H9 (cell line): ENCODE data around the gene ZNF821. TPM values are rescaled to one million over a fixed set of nuclear protein-coding genes. Genes with fewer than 3 reads are reported as not detected.

ENCODE experiments used
- DNase-seq: peaks from one replicate; pipeline ENCODE4 v3.0.0-alpha.2; 2017
- H2AFZ ChIP-seq: one replicate; pipeline ENCODE4 v1.6.1; 2013; ENCODE audit warnings: mild to moderate bottlenecking, low read length, control low read depth, moderate library complexity
- H2AK5ac ChIP-seq: 2 replicates; pipeline ENCODE4 v1.6.1; 2013; ENCODE audit warnings: low read length, control low read depth, mixed read lengths; ENCODE audit not compliant: insufficient read length
- H2BK120ac ChIP-seq: one replicate; pipeline ENCODE4 v1.6.1; 2013; ENCODE audit warnings: low read depth, mild to moderate bottlenecking, low read length, control low read depth, inconsistent platforms; ENCODE audit not compliant: poor library complexity, severe bottlenecking
- H2BK12ac ChIP-seq: 2 replicates; pipeline ENCODE4 v1.6.1; 2013; ENCODE audit warnings: low read length, control low read depth, mixed read lengths, low read depth; ENCODE audit not compliant: insufficient read length
- H2BK15ac ChIP-seq: 2 replicates; pipeline ENCODE4 v1.6.1; 2013; ENCODE audit warnings: low read depth, low read length, control low read depth
- H2BK20ac ChIP-seq: one replicate; pipeline ENCODE4 v1.6.1; 2013; ENCODE audit warnings: low read depth, mild to moderate bottlenecking, low read length, control low read depth, inconsistent platforms; ENCODE audit not compliant: poor library complexity, severe bottlenecking
- H2BK5ac ChIP-seq: 2 replicates; pipeline ENCODE4 v1.6.1; 2013; ENCODE audit warnings: low read length, control low read depth, mixed read lengths; ENCODE audit not compliant: insufficient read length
- H3K14ac ChIP-seq: 2 replicates; pipeline ENCODE4 v1.6.1; 2013; ENCODE audit warnings: low read length, control low read depth; ENCODE audit not compliant: insufficient read depth
- H3K18ac ChIP-seq: 2 replicates; pipeline ENCODE4 v1.6.1; 2013; ENCODE audit warnings: low read depth, mild to moderate bottlenecking, mixed read lengths, low read length, control low read depth; ENCODE audit not compliant: insufficient read length
- H3K23ac ChIP-seq: 2 replicates; pipeline ENCODE4 v1.6.1; 2013; ENCODE audit warnings: low read length, control low read depth, mixed read lengths, low read depth; ENCODE audit not compliant: insufficient read length
- H3K23me2 ChIP-seq: 2 replicates; pipeline ENCODE4 v1.6.1; 2013; ENCODE audit warnings: low read depth, mild to moderate bottlenecking, mixed read lengths, low read length, control low read depth; ENCODE audit not compliant: insufficient read length, poor library complexity, severe bottlenecking
- H3K27ac ChIP-seq: 2 replicates; pipeline ENCODE4 v1.5.1; 2013; ENCODE audit warnings: low read length, control low read depth, mixed read lengths, low read depth; ENCODE audit not compliant: insufficient read length
- H3K27me3 ChIP-seq: 2 replicates; pipeline ENCODE4 v1.6.1; 2013; ENCODE audit warnings: low read length, control low read depth, inconsistent platforms; ENCODE audit not compliant: insufficient read depth
- H3K4ac ChIP-seq: 2 replicates; pipeline ENCODE4 v1.6.1; 2013; ENCODE audit warnings: low read depth, mild to moderate bottlenecking, control low read depth, inconsistent platforms, low read length, moderate library complexity
- H3K4me1 ChIP-seq: 2 replicates; pipeline ENCODE4 v1.6.1; 2013; ENCODE audit warnings: low read length, control low read depth, inconsistent platforms; ENCODE audit not compliant: insufficient read depth
- H3K4me2 ChIP-seq: 2 replicates; pipeline ENCODE4 v1.6.1; 2013; ENCODE audit warnings: low read length, control low read depth, mixed read lengths; ENCODE audit not compliant: insufficient read length, insufficient read depth
- H3K56ac ChIP-seq: 2 replicates; pipeline ENCODE4 v1.6.1; 2013; ENCODE audit warnings: low read depth, mild to moderate bottlenecking, mixed read lengths, low read length, control low read depth; ENCODE audit not compliant: insufficient read length
- H3K79me1 ChIP-seq: 2 replicates; pipeline ENCODE4 v1.6.1; 2013; ENCODE audit warnings: low read depth, mild to moderate bottlenecking, moderate library complexity, low read length, control low read depth, inconsistent platforms; ENCODE audit not compliant: insufficient read depth, poor library complexity, severe bottlenecking
- H3K79me2 ChIP-seq: 2 replicates; pipeline ENCODE4 v1.6.1; 2013; ENCODE audit warnings: low read length, control low read depth, inconsistent platforms; ENCODE audit not compliant: insufficient read depth
- H3K9ac ChIP-seq: 2 replicates; pipeline ENCODE4 v1.6.1; 2013; ENCODE audit warnings: low read length, control low read depth, mixed read lengths; ENCODE audit not compliant: insufficient read length; ENCODE audit errors: extremely low read depth
- H3K9me3 ChIP-seq: one replicate; pipeline ENCODE4 v1.6.1; 2013; ENCODE audit warnings: low read depth, low read length, inconsistent platforms; ENCODE audit not compliant: control insufficient read depth
- H3T11ph ChIP-seq: one replicate; pipeline ENCODE4 v1.6.1; 2013; ENCODE audit warnings: mild to moderate bottlenecking, low read length, control low read depth, inconsistent platforms
- H4K20me1 ChIP-seq: one replicate; pipeline ENCODE4 v1.6.1; 2013; ENCODE audit not compliant: control insufficient read depth, insufficient read length, insufficient read depth
- H4K5ac ChIP-seq: 2 replicates; pipeline ENCODE4 v1.6.1; 2013; ENCODE audit warnings: low read depth, mild to moderate bottlenecking, mixed read lengths, low read length, control low read depth; ENCODE audit not compliant: insufficient read length
- H4K8ac ChIP-seq: replicated peaks from 2 replicates; pipeline ENCODE4 v1.6.1; 2013; ENCODE audit warnings: low read length, control low read depth, mixed read lengths, low read depth; ENCODE audit not compliant: insufficient read length
- H4K91ac ChIP-seq: 2 replicates; pipeline ENCODE4 v1.6.1; 2013; ENCODE audit warnings: low read depth, mild to moderate bottlenecking, moderate library complexity, mixed read lengths, low read length, control low read depth; ENCODE audit not compliant: insufficient read length
- H3K27ac Mint-ChIP-seq, 3 experiments: 2 replicates in 2 of 3; 3 replicates in 1 of 3; pipeline ENCODE4 v1.8.0; 2020 to 2021; ENCODE audit warnings: mixed read lengths in 3 of 3, mild to moderate bottlenecking in 1 of 3, moderate library complexity in 1 of 3
- H3K27me3 Mint-ChIP-seq: 2 replicates; pipeline ENCODE4 v1.8.0; 2021; ENCODE audit warnings: low read depth, mild to moderate bottlenecking, moderate library complexity, mixed read lengths
- H3K36me3 Mint-ChIP-seq, 3 experiments: 2 replicates in 2 of 3; 3 replicates in 1 of 3; pipeline ENCODE4 v1.8.0; 2020 to 2021; ENCODE audit warnings: low read depth in 3 of 3, mixed read lengths in 3 of 3; ENCODE audit not compliant: insufficient read depth in 1 of 3
- H3K4me1 Mint-ChIP-seq, 2 experiments: 2 replicates each; pipeline ENCODE4 v1.8.0; 2020; ENCODE audit warnings: mixed read lengths in 2 of 2
- H3K4me3 Mint-ChIP-seq, 2 experiments: 2 replicates in 1 of 2; 3 replicates in 1 of 2; pipeline ENCODE4 v1.8.0; 2020 to 2021; ENCODE audit warnings: mild to moderate bottlenecking in 2 of 2, mixed read lengths in 2 of 2, moderate library complexity in 1 of 2
- H3K9me3 Mint-ChIP-seq, 2 experiments: 2 replicates in 1 of 2; 3 replicates in 1 of 2; pipeline ENCODE4 v1.8.0; 2020; ENCODE audit warnings: mild to moderate bottlenecking in 2 of 2, mixed read lengths in 2 of 2, moderate library complexity in 1 of 2
- WGBS: extraction: QIAGEN DNeasy Blood & Tissue Kit; methylation state at CpG from one replicate; pipeline ENCODE4 v1.1.7; 2013; ENCODE audit warnings: missing lambda C conversion rate, low lambda C conversion rate, mixed read lengths; ENCODE audit not compliant: insufficient read length; ENCODE audit errors: extremely low coverage; 5-methylcytosine and 5-hydroxymethylcytosine counted together
- total RNA-seq: library from RNA; stranded (reverse); gene quantifications from 2 replicates; pipeline ENCODE4 v1.2.1, GENCODE V29; 2021
- TF ChIP-seq, protein P1 (sequence below): fragments of 200-600 bp; sonication (generic); conservative IDR thresholded peaks from 3 replicates; pipeline ENCODE4 v1.8.0; 2021; ENCODE audit warnings: antibody characterized with exemption, mild to moderate bottlenecking

The ZNF821 gene
- total RNA-seq, 1 experiment from 2014 or later: 12.5 TPM

DNA sequence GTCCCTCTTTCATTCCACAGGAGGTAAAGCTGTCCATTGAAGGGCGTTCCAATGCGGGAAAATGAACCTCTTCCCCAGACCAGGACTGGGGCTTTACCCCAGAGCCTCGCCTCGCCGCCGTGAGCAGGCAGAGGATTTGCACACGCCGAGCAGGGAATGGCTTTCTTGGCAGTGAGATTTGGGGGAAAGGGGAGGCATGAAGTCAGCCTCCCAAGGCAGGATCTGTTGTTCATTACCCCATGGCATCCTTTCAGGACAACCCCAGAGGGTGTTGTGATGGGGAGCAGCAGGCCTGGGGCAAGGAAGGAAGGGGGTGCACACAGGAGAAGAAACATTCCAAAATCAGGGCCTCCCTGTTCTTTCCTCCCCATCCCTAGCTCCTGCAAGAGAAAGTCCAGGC is 32.2 kb downstream of the ZNF821 start:
- Histone ChIP-seq H3T11ph (no peak overlapping the region), H3K9me3 (no peaks in the 10 kb centered on the region), H2AK5ac (no peak overlapping the region), H2BK5ac (no peak overlapping the region), H3K79me1 (no peaks in the 10 kb centered on the region), H3K9ac (no peak overlapping the region), H4K5ac (no peak overlapping the region), H3K79me2 (peaks cover 5% of the 10 kb centered on the region; the same call in 1 of the 2 replicates), H2BK15ac (no peak overlapping the region), H3K23ac (no peak overlapping the region), H2AFZ (no peak overlapping the region), H2BK120ac (no peak overlapping the region), H3K27ac (no peak overlapping the region), H3K14ac (no peak overlapping the region), H3K18ac (no peak overlapping the region), H3K56ac (no peak overlapping the region), H4K20me1 (no peaks in the 10 kb centered on the region), H3K4me1 (peaks cover 3% of the 10 kb centered on the region; the same call in 1 of the 2 replicates), H3K4ac (no peak overlapping the region), H3K27me3 (no peaks in the 10 kb centered on the region), H3K4me2 (no peak overlapping the region), H3K23me2 (peaks cover under 1% of the 10 kb centered on the region), H4K8ac (no peak overlapping the region), H2BK12ac (no peak overlapping the region), H2BK20ac (no peak overlapping the region), H4K91ac (no peak overlapping the region)
- WGBS: no CpG with 5 or more reads among the region's 8 CpGs
- Mint-ChIP-seq H3K9me3 (no peaks in the 10 kb centered on the region), H3K4me1 (peaks cover 7% of the 10 kb centered on the region in 2 experiments), H3K27ac (no peak overlapping the region), H3K36me3 (peaks cover 16 to 61% (median 41%) of the 10 kb centered on the region in 3 experiments; a peak in 6 of 7 replicates), H3K4me3 (no peak overlapping the region), H3K27me3 (no peaks in the 10 kb centered on the region; the same call in 1 of the 2 replicates)
- no peak for DNase-seq
- TF ChIP-seq, protein P1, sequence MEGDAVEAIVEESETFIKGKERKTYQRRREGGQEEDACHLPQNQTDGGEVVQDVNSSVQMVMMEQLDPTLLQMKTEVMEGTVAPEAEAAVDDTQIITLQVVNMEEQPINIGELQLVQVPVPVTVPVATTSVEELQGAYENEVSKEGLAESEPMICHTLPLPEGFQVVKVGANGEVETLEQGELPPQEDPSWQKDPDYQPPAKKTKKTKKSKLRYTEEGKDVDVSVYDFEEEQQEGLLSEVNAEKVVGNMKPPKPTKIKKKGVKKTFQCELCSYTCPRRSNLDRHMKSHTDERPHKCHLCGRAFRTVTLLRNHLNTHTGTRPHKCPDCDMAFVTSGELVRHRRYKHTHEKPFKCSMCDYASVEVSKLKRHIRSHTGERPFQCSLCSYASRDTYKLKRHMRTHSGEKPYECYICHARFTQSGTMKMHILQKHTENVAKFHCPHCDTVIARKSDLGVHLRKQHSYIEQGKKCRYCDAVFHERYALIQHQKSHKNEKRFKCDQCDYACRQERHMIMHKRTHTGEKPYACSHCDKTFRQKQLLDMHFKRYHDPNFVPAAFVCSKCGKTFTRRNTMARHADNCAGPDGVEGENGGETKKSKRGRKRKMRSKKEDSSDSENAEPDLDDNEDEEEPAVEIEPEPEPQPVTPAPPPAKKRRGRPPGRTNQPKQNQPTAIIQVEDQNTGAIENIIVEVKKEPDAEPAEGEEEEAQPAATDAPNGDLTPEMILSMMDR: no peak
